ENCODE measurements around the gene AWAT1.
"Not testable (repeated sequence)": the region's sequence is repeated elsewhere in the genome, so short reads cannot be mapped to it uniquely, and the experiment has no call there.

AWAT1 gene

DNA sequence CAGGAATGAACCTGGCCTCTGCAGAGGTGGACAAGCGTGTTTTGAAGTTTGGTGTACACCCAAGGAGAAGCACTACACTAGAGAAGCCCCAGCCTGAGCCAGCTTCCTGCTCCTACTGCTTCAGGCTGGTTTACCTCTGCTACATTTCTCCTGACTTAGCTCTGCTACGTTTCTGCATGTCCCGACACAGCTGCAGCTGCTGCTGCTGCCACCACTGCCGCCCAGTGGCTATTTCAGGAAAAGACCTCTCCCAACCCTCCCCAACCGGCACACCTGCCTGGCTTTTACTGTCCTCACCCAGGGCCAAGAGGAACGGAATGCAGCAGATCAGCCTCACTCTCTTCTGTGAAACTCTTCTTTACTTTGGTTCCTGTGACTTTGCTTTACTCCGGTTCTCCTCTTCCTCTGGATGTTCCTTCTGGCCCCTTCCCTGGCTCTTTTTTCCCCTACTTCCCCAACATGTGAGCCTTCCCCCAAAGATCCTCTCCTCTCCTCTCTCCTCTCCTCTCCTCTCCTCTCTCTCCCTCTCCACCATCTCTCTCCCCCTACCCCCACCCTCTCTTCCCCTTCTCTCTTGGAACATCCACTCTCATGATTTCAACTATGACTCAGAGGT is 28.6 kb downstream of the AWAT1 start:
- FAIRE-seq: no peak

GRCh38 chrX:70264784-70265183 is 30.3 kb downstream of the AWAT1 start:
- no peak for FAIRE-seq

DNA sequence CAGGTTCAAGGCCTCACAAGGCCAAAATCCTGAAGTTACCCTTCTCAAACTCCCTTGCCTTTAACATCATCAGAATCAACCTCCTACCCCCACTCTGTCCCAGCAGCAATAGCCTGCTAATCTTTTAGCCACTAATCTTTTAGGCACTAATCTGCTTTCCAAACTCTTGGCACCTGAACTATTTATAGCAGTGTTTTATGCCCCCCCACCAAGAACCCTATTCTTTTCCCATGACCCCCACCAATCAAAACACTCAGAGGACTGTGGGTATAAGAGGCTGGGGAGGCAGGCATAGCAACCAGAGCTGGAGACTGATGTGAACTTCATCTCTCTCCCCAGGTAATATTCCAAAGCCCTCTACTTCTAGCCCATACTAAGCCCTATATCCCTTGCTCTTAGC is 33.6 kb downstream of the AWAT1 start, which contains the start of gene ARR3:
TSS of gene ARR3 (plus strand) at position 301 of the 400 bp plus-strand sequence. CDS start 1,052 bp downstream, outside the sequence.
- FAIRE-seq: no peak

DNA sequence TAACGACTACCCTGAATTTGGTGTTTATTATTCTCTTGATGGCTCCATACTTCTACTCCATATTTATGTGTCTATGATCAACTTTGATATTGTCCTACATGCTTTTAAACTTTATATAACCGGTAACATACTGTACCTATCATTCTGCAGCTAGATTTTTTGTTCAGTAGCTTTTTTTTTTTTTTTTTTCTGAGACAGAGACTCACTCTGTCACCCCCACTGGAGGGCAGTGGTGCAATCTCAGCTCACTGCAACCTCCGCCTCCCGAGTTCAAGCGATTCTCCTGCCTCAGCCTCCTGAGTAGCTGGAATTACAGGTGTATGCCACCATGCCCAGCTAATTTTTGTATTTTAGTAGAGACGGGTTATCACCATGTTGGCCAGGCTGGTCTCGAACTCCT is 39.6 kb downstream of the AWAT1 start:
- not testable (repeated sequence) for FAIRE-seq

- FAIRE-seq: no peak
These were observed 44.6 kb downstream of the AWAT1 start for GRCh38 chrX:70279081-70279480.

DNA sequence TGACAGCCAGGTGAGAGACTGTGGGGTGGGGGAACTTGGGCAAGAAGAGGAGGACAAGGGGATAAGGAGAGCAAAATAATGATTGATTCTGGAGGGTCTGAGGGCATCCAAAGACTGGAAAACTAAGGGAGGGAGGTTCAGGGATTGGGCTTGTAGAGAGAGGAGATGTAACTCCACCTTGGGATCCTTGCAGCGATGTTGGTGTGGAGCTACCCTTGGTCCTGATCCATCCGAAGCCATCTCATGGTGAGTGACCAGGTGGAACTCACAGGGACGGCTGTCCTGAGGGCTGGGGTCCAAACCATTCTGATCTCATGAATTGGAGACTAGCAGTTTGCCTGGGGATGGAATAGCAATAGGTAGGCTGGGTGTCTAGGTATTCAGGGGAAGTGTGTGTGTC is 46.1 kb downstream of the AWAT1 start:
- no peak for FAIRE-seq

- no peak for FAIRE-seq
These were observed 47.5 kb downstream of the AWAT1 start, which contains the start of gene RAB41 for GRCh38 chrX:70281951-70282350. TSS of gene RAB41 (plus strand) at chrX:70282172. CDS start at chrX:70282218, 46 bp downstream.

GRCh38 chrX:70289168-70289792 is 54.8 kb downstream of the AWAT1 start:
- no peak for FAIRE-seq
